Skeletal muscle tissue (tissue), 4 donors: ENCODE measurements around the gene SLC8A1. TPM values are rescaled to one million over a fixed set of nuclear protein-coding genes. Genes with fewer than 3 reads are reported as not detected.

Experiments used
- H3K27ac ChIP-seq: one replicate; pipeline ENCODE4 v1.7.0; 2013; ENCODE audit warnings: mild to moderate bottlenecking, low read depth, low read length, inconsistent platforms
- H3K27me3 ChIP-seq, 3 donors: one replicate each; pipeline ENCODE4 v1.7.0; 2013; ENCODE audit warnings: low read length in 3 of 3; ENCODE audit not compliant: control insufficient read depth in 3 of 3, insufficient read depth in 3 of 3
- H3K36me3 ChIP-seq, 3 donors: one replicate each; pipeline ENCODE4 v1.7.0; 2013; ENCODE audit warnings: low read length in 3 of 3; ENCODE audit not compliant: control insufficient read depth in 3 of 3, insufficient read depth in 3 of 3
- H3K4me1 ChIP-seq, 3 donors: one replicate each; pipeline ENCODE4 v1.7.0; 2013; ENCODE audit warnings: low read length in 3 of 3, mild to moderate bottlenecking in 3 of 3; ENCODE audit not compliant: control insufficient read depth in 3 of 3, insufficient read depth in 3 of 3
- H3K4me3 ChIP-seq, 3 donors: one replicate each; pipeline ENCODE4 v1.7.0; 2013; ENCODE audit warnings: low read length in 3 of 3
- H3K9ac ChIP-seq, 3 donors: one replicate each; pipeline ENCODE4 v1.7.0; 2013; ENCODE audit warnings: low read length in 3 of 3, mild to moderate bottlenecking in 3 of 3, moderate library complexity in 2 of 3, low read depth in 1 of 3
- H3K9me3 ChIP-seq, 3 donors: one replicate each; pipeline ENCODE4 v1.7.0; 2013; ENCODE audit warnings: low read length in 3 of 3; ENCODE audit not compliant: control insufficient read depth in 3 of 3
- total RNA-seq: library from RNA; depleted of rRNA; stranded (reverse); fragments of >200 nt; gene quantifications from one replicate; pipeline ENCODE4 v1.2.3, GENCODE V29; 2014
- donor health status: Osteomylitis.

Gene SLC8A1
- total RNA-seq, 1 donor from 2014 or later, result 45.9 TPM

DNA sequence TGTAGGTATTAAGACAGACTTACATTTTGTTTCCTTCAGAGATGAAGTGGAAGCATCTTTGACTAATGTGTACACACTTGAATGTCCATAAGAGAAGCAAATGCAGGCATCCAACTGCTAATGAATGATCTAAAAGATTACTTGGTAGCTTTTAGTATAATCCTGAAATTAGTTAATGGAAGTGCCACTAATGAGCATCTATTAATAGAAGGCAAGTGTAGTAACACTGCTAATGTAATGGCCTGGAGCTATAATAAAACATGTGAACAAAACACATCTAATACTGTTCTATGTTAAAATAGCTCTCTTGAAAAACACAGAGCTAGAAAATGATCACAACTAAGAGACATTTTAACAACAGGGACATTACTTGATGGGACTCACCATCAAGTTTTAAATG lies 225.3 kb downstream of the SLC8A1 start:
- no peak overlapping the region for H3K9ac ChIP-seq
- H3K36me3 ChIP-seq, result no peaks in the 10 kb centered on the region
- no peaks in the 10 kb centered on the region for H3K9me3 ChIP-seq
- H3K4me1 ChIP-seq, result peaks cover 0 to 13% (median 2%) of the 10 kb centered on the region in 3 donors
- H3K27ac ChIP-seq, result no peak overlapping the region
- H3K4me3 ChIP-seq, result no peak overlapping the region
- H3K27me3 ChIP-seq, result no peaks in the 10 kb centered on the region

DNA sequence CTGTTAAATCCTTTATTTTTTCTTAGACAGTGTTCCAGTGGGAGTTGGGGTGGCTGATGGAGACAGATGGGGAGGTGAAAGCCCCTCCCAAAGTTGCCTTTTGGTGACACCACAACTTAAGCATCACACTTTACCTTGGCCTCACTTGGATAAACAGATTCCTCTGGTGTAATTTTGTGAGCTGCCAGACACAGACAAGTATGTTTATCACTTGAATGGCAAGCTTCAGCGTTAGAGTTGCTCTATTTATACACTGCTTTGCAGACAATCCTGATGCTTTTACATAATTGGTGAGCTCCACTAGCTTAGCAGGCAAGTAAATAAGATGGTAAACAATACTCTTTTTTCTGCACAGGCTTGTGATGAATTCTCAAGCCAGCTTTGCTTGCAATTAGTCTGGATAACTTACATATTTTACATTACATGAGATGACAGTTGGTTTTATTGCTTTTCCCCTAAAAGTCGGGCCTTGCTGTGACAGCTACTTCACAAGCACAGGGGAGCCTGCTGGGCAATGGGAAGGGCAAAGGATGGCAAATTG lies 226.2 kb downstream of the SLC8A1 start:
- H3K4me1 ChIP-seq, result peaks cover 0 to 13% (median 2%) of the 10 kb centered on the region in 3 donors
- no peak overlapping the region for H3K27ac ChIP-seq

DNA sequence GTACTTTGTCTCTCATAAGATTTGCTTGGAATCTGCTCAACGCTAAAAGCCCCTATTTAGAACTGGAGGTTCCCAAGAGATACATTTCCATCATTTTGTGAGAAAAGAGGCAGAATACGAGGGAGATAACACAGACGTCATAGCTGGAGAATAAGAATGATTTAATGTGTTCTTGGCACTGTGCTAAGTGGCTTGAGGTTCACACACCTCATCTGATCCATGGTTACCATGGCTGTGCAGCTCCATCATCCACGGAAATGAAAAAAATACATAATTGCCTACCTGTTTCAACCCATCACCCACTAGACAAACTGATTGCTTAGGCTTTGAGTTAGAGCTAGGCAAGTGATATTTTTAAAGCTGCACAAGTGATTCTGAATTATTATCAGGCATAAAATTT lies 227.6 kb downstream of the SLC8A1 start:
- Histone ChIP-seq H3K9me3 (no peaks in the 10 kb centered on the region), H3K4me3 (no peak overlapping the region), H3K27me3 (no peaks in the 10 kb centered on the region), H3K4me1 (peaks cover 0 to 17% (median 7%) of the 10 kb centered on the region in 3 donors), H3K36me3 (no peaks in the 10 kb centered on the region), H3K9ac (no peak overlapping the region), H3K27ac (no peak overlapping the region)

More for the DNA sequence above, 226.2 kb downstream of the SLC8A1 start:
- H3K27me3 ChIP-seq, result no peaks in the 10 kb centered on the region
- H3K4me3 ChIP-seq, result no peak overlapping the region
- H3K9me3 ChIP-seq, result no peaks in the 10 kb centered on the region
- H3K9ac ChIP-seq, result no peak overlapping the region
- H3K36me3 ChIP-seq, result no peaks in the 10 kb centered on the region

DNA sequence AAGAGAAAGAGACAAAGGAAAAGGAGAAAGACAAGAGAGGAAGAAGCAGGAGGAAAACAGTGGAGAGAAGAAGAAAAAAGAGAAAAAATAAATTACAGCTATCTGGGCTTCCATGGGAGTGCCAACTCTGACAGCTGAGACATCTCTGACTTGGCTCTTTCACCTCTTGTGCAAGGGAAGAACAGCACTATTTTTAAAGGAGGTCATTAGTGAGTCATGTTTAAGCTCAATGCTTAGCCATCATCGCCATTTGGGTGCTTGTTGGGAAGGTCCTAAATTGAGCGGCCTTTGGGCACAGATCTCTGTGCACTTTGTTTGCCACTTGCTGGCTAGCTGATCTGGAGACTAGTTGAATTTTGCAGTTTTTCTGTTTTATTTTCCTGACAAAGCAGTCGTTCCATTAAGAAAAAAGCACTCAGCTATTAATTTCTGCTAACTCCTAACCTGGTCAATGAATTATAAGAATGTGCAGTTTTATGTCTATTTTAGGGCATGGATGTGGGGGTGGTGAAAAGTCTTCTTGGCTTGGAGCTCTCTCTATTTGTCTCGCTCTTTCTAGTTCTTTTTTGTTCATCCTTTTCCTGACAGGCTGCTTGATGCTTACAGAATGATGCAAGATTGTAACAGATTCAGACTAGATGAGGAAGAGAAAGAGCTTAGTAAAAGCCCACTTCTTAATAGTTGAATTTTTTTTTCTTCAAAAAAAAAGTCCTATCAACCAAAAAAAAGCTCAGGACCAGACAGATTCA lies 231.5 kb downstream of the SLC8A1 start:
- Histone ChIP-seq H3K4me3 (no peak overlapping the region), H3K4me1 (peaks cover 3 to 11% (median 10%) of the 10 kb centered on the region in 3 donors), H3K27me3 (no peaks in the 10 kb centered on the region), H3K9ac (no peak overlapping the region), H3K27ac (peak overlapping the region; percentile 2), H3K9me3 (no peaks in the 10 kb centered on the region), H3K36me3 (no peaks in the 10 kb centered on the region)

DNA sequence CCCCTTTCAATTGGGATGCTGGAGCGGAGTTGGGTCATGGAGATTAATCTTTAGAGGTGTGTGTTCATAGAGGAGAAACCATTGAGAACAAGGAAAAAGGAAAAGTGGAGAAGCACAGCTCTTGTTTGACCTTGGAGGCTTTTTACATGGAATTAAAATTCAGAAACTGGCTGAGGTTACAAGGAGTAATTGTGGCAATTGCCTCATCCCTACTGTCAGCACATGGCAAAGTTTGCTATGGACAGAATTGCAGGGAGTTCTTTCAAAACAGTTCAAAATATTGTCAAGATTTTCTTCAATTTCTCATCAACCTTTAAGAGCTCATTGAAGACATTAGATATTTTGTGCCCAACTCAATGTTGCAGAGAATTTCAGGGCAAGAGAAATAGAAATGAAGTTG lies 232.7 kb downstream of the SLC8A1 start:
- no peaks in the 10 kb centered on the region for H3K36me3 ChIP-seq
- H3K27ac ChIP-seq, result peak overlapping the region; percentile 47
- no peaks in the 10 kb centered on the region for H3K9me3 ChIP-seq
- H3K4me1 ChIP-seq, result peaks cover 3 to 11% (median 10%) of the 10 kb centered on the region in 3 donors
- no peak overlapping the region for H3K4me3 ChIP-seq
- H3K9ac ChIP-seq, result no peak overlapping the region
- H3K27me3 ChIP-seq, result no peaks in the 10 kb centered on the region

DNA sequence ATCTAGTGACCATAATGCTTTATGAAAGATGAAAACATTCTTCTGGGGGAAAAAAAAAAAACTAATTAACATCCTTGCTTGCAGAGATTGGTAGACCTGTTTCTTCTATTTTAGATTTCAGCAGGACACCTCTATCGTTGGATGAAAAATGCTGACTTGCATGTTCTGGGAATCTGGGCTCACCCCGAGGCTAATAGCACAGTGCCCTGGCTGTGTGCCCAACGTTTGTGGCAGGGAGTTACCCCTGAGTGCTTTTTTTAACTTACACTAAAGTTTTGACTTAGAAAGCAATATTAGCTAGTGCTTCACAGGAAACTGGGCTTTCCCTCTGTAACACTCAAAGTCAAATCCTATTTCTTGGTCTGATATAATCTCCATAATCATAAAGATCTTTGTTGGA lies 233.2 kb downstream of the SLC8A1 start:
- Histone ChIP-seq H3K36me3 (no peaks in the 10 kb centered on the region), H3K4me1 (peaks cover 3 to 11% (median 10%) of the 10 kb centered on the region in 3 donors), H3K9ac (no peak overlapping the region), H3K27me3 (no peaks in the 10 kb centered on the region), H3K9me3 (no peaks in the 10 kb centered on the region), H3K27ac (peak overlapping the region; percentile 47), H3K4me3 (no peak overlapping the region)

DNA sequence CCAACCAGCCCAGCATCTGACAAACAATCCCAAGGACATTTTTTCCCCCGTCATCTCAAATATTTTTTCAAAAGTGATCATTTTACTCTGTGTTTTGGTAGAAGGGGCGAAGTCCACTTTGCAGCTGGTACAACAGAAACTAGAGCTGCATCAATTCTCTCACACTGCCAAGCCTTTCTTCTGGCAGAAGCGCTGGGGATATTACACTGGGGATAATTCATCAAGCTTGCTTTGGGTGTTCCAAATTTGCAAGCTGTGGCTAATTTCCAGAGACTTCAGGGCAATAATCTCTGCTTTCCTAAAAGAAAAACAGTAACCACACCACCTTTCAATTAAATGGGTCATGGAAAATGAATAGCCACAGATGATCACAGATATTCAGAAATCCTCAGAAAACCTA lies 238.3 kb downstream of the SLC8A1 start:
- no peak overlapping the region for H3K9ac ChIP-seq
- H3K27ac ChIP-seq, result no peak overlapping the region
- H3K27me3 ChIP-seq, result no peaks in the 10 kb centered on the region
- H3K4me1 ChIP-seq, result peaks cover 0 to under 1% (median 0%) of the 10 kb centered on the region in 3 donors
- H3K4me3 ChIP-seq, result no peak overlapping the region
- H3K9me3 ChIP-seq, result no peaks in the 10 kb centered on the region
- no peaks in the 10 kb centered on the region for H3K36me3 ChIP-seq

DNA sequence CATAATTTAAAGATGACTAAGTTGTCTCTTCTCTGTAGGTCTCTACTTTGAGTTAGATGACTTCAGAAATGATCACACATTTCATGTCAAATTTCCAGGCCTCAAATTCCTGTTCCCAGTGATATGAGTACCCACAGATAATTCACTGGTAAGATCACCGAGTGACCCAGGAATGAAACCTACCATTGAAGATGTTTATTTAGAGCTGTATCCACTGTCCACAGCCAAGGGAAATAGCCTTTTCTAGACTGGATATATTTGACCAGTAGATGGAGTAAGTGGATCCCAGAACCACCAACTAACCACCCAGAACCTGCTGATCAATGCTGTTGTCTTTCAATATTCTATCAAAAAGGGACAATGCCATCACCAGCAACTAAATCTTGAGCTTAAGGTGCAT lies 238.8 kb downstream of the SLC8A1 start:
- H3K4me1 ChIP-seq, result no peaks in the 10 kb centered on the region
- no peak overlapping the region for H3K27ac ChIP-seq
- no peak overlapping the region for H3K9ac ChIP-seq
- no peaks in the 10 kb centered on the region for H3K36me3 ChIP-seq
- H3K4me3 ChIP-seq, result no peak overlapping the region
- H3K27me3 ChIP-seq, result no peaks in the 10 kb centered on the region
- H3K9me3 ChIP-seq, result no peaks in the 10 kb centered on the region

DNA sequence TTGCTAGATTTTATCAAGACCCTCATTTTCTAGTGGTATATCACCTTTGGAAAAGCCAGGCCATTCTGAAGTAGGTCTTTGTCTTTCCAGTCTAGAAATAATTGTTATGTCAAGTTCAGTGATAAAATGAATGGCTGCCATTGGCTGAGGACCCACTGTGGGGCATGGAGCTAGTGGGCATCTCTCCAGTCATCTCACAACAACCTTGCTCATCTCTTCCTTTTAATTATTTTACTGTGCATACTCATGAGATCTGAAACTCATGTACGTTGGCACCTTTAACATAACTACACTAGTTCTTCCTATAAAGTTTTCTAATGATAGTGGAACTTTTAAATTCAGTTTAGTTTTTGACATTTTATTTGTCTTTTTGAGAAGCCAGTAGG lies 240.9 kb downstream of the SLC8A1 start:
- H3K36me3 ChIP-seq, result no peaks in the 10 kb centered on the region
- no peaks in the 10 kb centered on the region for H3K4me1 ChIP-seq
- H3K27me3 ChIP-seq, result no peaks in the 10 kb centered on the region
- no peaks in the 10 kb centered on the region for H3K9me3 ChIP-seq
- H3K27ac ChIP-seq, result no peak overlapping the region
- no peak overlapping the region for H3K4me3 ChIP-seq
- no peak overlapping the region for H3K9ac ChIP-seq

DNA sequence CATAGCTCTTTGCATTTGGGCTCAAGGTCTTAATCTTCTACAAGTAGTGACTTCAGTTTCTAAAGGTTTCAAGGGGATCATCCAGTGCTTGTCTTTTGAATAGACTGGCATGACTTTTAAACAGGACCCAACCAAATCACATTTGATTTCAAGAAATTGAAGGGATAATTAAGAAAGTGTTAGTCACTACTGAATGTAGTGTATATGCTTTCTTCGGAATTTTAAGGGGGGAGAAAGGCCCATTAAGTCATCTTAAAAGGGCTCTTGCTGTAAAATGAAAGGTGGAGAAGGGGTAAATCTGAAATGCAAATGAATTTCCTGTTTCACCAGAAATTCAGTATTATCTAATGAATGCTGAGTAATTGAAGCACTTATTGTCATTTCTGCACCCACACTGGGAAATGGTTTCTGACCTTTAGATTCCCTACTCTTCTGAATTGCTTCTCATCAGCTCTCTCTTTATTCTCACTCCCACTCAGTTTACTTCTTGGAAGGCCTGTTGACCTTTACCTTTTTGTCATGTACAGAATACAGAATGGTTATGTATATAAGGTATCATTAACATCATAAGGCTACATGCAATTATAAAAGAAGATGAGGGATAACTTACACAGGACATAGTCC lies 241.4 kb downstream of the SLC8A1 start:
- H3K36me3 ChIP-seq, result no peaks in the 10 kb centered on the region

More for the DNA sequence above, 241.4 kb downstream of the SLC8A1 start:
- Histone ChIP-seq H3K9me3 (no peaks in the 10 kb centered on the region), H3K9ac (no peak overlapping the region), H3K4me3 (no peak overlapping the region), H3K27me3 (no peaks in the 10 kb centered on the region), H3K27ac (no peak overlapping the region), H3K4me1 (no peaks in the 10 kb centered on the region)
